Measurements from ENCODE around the gene FAM229B. TPM values are rescaled to one million over a fixed set of nuclear protein-coding genes. Genes with fewer than 3 reads are reported as not detected.

Gene FAM229B
- polyA plus RNA-seq, 1 experiment, result 26.8 TPM

DNA sequence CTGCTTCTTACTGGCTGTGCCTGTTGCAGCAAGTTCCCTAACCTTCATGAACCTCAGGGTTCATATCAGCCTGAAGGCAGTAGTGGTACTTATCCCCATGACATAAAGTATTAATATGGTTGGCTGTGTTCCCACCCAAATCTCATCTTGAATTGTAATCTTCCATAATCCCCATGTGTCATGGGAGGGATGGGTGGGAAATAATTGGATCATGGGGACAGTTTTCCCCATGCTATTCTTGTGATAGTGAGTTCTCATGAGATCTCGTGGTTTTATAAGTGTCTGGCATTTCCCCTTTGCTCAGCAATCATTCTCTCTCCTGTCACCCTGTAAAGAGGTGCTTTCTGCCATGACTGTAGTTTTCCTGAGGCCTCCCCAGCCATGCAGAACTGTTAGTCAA is 61.8 kb downstream of the FAM229B start:
- no peaks in the 10 kb centered on the region for H3K27me3 ChIP-seq (ENCODE audit: control insufficient read depth, insufficient read depth, low read length)
- CTCF ChIA-PET, result interaction anchor here (0.5 to 1.2 kb wide), 4 partner anchors 25 to 1052 kb away, joined by 3 to 4 read pairs (median 4); no protein-coding TSS in a partner anchor
- TF ChIP-seq, protein P1, sequence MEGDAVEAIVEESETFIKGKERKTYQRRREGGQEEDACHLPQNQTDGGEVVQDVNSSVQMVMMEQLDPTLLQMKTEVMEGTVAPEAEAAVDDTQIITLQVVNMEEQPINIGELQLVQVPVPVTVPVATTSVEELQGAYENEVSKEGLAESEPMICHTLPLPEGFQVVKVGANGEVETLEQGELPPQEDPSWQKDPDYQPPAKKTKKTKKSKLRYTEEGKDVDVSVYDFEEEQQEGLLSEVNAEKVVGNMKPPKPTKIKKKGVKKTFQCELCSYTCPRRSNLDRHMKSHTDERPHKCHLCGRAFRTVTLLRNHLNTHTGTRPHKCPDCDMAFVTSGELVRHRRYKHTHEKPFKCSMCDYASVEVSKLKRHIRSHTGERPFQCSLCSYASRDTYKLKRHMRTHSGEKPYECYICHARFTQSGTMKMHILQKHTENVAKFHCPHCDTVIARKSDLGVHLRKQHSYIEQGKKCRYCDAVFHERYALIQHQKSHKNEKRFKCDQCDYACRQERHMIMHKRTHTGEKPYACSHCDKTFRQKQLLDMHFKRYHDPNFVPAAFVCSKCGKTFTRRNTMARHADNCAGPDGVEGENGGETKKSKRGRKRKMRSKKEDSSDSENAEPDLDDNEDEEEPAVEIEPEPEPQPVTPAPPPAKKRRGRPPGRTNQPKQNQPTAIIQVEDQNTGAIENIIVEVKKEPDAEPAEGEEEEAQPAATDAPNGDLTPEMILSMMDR (IDR thresholded peaks at IDR 0.05; ENCODE audit: insufficient read depth, low read depth, low read length), result no peak
- POLR2A ChIA-PET, result no interaction called here
- peaks cover 14% of the 10 kb centered on the region for H3K36me3 ChIP-seq (ENCODE audit: control insufficient read depth, insufficient read depth, low read length)
- no peak overlapping the region for H3K4me3 ChIP-seq (ENCODE audit: low read depth, low read length)
- DNase-seq (ENCODE audit: low read depth), result no peak

GRCh38 chr6:112149719-112150263 is 62.4 kb downstream of the FAM229B start:
- DNase-seq (ENCODE audit: low read depth), result peak; percentile 94
- TF ChIP-seq, protein P1 (IDR thresholded peaks at IDR 0.05; ENCODE audit: insufficient read depth, low read depth, low read length), result no peak
- Histone ChIP-seq H3K27me3 (ENCODE audit: control insufficient read depth, insufficient read depth, low read length) (no peaks in the 10 kb centered on the region), H3K36me3 (ENCODE audit: control insufficient read depth, insufficient read depth, low read length) (peaks cover 12% of the 10 kb centered on the region), H3K4me3 (ENCODE audit: low read depth, low read length) (no peak overlapping the region)
- POLR2A ChIA-PET, result no interaction called here
- CTCF ChIA-PET, result interaction anchor here (0.5 to 1.2 kb wide), 4 partner anchors 25 to 1051 kb away, joined by 3 to 4 read pairs (median 4); no protein-coding TSS in a partner anchor

GRCh38 chr6:112150363-112150762 is 63.0 kb downstream of the FAM229B start:
- CTCF ChIA-PET, result interaction anchor here (1.0 to 1.2 kb wide), 2 partner anchors 26 to 30 kb away, joined by 3 to 4 read pairs; no protein-coding TSS in a partner anchor
- TF ChIP-seq, protein P1 (IDR thresholded peaks at IDR 0.05; ENCODE audit: insufficient read depth, low read depth, low read length), result peak; percentile 20; the same call in 1 of the 2 replicates
- Histone ChIP-seq H3K36me3 (ENCODE audit: control insufficient read depth, insufficient read depth, low read length) (peaks cover 9% of the 10 kb centered on the region), H3K27me3 (ENCODE audit: control insufficient read depth, insufficient read depth, low read length) (no peaks in the 10 kb centered on the region), H3K4me3 (ENCODE audit: low read depth, low read length) (no peak overlapping the region)
- DNase-seq (ENCODE audit: low read depth), result peak; percentile 10
- POLR2A ChIA-PET, result no interaction called here

Other genes with a start within 250 kb of the FAM229B start
- gene FYN, start 214.1 kb upstream of the FAM229B start, polyA plus RNA-seq (2011; rRNA removed), result 43.4 and 55.1 TPM in 2 replicates
- 0.07 TPM in 1 of 2 replicates, not detected in the other for gene CCN6, start 33.5 kb upstream of the FAM229B start, polyA plus RNA-seq (2011; rRNA removed)
- gene TUBE1, start 109 bp upstream of the FAM229B start, polyA plus RNA-seq (2011; rRNA removed), result 16.6 and 36.1 TPM in 2 replicates
- gene LAMA4, start 167.0 kb downstream of the FAM229B start, polyA plus RNA-seq (2011; rRNA removed), result 268 and 301 TPM in 2 replicates

Data from BJ (cell line).